Measurements from ENCODE around the gene OBSCN. TPM values are rescaled to one million over a fixed set of nuclear protein-coding genes. Genes with fewer than 3 reads are reported as not detected.
A peak's percentile ranks its signal among the peaks of the same experiment; 100 is the strongest.

OBSCN gene
- total and polyA plus RNA-seq, 2 of the 13 experiments (the other 11 are each of a cell fraction or from before 2014, with no cell fraction given) = 0.20 TPM

- no peaks in the 10 kb centered on the region for H3K4me1 ChIP-seq (ENCODE audit: insufficient read depth, low read length)
- intact Hi-C loops (cut with micrococcal nuclease; ENCODE audit: unreplicated experiment) = no loop called here
- ATAC-seq (no peak), FAIRE-seq (no peak), DNase-seq (ENCODE audit: low spot score) (no peak)
- H3K4me2 ChIP-seq (ENCODE audit: low read depth, low read length) = no peak overlapping the region
- H3K27me3 ChIP-seq (ENCODE audit: control insufficient read depth in 1 of 2, insufficient read depth in 2 of 2, low read length in 2 of 2) = peaks cover 6 to 47% of the 10 kb centered on the region in 2 experiments; a peak in 4 of 5 replicates
- H4K20me1 ChIP-seq (ENCODE audit: insufficient read depth, low read length) = no peaks in the 10 kb centered on the region
- no peaks in the 10 kb centered on the region for H3K9me3 ChIP-seq (ENCODE audit: low read length)
- TF ChIP-seq MNT (IDR thresholded peaks at IDR 0.05) = peak; percentile 54; the same call in 1 of the 2 replicates
- no peak for TF ChIP-seq ZNF749 (CRISPR knock-in tag; IDR thresholded peaks at IDR 0.05; ENCODE audit: borderline replicate concordance)
- 1% methylated on average over 8 of the region's 15 CpGs for WGBS (ENCODE audit: low lambda C conversion rate)
- H2AFZ ChIP-seq (ENCODE audit: low read length) = no peak overlapping the region
- H3K4me3 ChIP-seq (replicated peaks in 1 of 3; ENCODE audit: insufficient read depth in 1 of 3, low read depth in 2 of 3, low read length in 3 of 3) = no peak overlapping the region
- in situ Hi-C loops (cut with HindIII; ENCODE audit: extremely low pct_ligation_motif_present, low pct_unique_long_range_greater_than_20kb) = no loop called here
- ChIA-PET POLR2A (no interaction called here), CTCF (ENCODE audit: low intra/inter-chr PET ratio, low total read pairs) (no interaction called here)
- no TSS peak for BruUV-seq (replicated peaks)
- H3K9ac ChIP-seq (ENCODE audit: insufficient read depth, low read depth, low read length) = no peak overlapping the region
- no peaks in the 10 kb centered on the region for H3K36me3 ChIP-seq (replicated peaks in 1 of 2; ENCODE audit: control insufficient read depth in 1 of 2, insufficient read depth in 2 of 2, low read length in 2 of 2)
- no peaks in the 10 kb centered on the region for H3K79me2 ChIP-seq (ENCODE audit: insufficient read depth, low read length)
- no peak overlapping the region for H3K27ac ChIP-seq (ENCODE audit: extremely low read length, insufficient read depth, low read length)
These were observed 85.5 kb downstream of the OBSCN start for GRCh38 chr1:228293393-228293792.

GRCh38 chr1:228293816-228294500 is 86.1 kb downstream of the OBSCN start:
- Histone ChIP-seq H3K9me3 (ENCODE audit: low read length) (no peaks in the 10 kb centered on the region), H3K4me1 (ENCODE audit: insufficient read depth, low read length) (no peaks in the 10 kb centered on the region), H3K4me2 (ENCODE audit: low read depth, low read length) (no peak overlapping the region), H3K27ac (ENCODE audit: extremely low read length, insufficient read depth, low read length) (no peak overlapping the region), H4K20me1 (ENCODE audit: insufficient read depth, low read length) (no peaks in the 10 kb centered on the region), H2AFZ (ENCODE audit: low read length) (no peak overlapping the region), H3K36me3 (replicated peaks in 1 of 2; ENCODE audit: control insufficient read depth in 1 of 2, insufficient read depth in 2 of 2, low read length in 2 of 2) (no peaks in the 10 kb centered on the region), H3K79me2 (ENCODE audit: insufficient read depth, low read length) (no peaks in the 10 kb centered on the region), H3K4me3 (replicated peaks in 1 of 3; ENCODE audit: insufficient read depth in 1 of 3, low read depth in 2 of 3, low read length in 3 of 3) (no peak overlapping the region), H3K9ac (ENCODE audit: insufficient read depth, low read depth, low read length) (no peak overlapping the region), H3K27me3 (ENCODE audit: control insufficient read depth in 1 of 2, insufficient read depth in 2 of 2, low read length in 2 of 2) (peaks cover 6 to 41% of the 10 kb centered on the region in 2 experiments; a peak in 4 of 5 replicates)
- intact Hi-C loops (cut with micrococcal nuclease; ENCODE audit: unreplicated experiment) (no loop called here), in situ Hi-C loops (cut with HindIII; ENCODE audit: extremely low pct_ligation_motif_present, low pct_unique_long_range_greater_than_20kb) (no loop called here)
- 56% methylated on average over 8 of the region's 14 CpGs for WGBS (ENCODE audit: low lambda C conversion rate)
- ChIA-PET POLR2A (no interaction called here), CTCF (ENCODE audit: low intra/inter-chr PET ratio, low total read pairs) (no interaction called here)
- no peak for DNase-seq (ENCODE audit: low spot score)
- no peak for FAIRE-seq
- no TSS peak for BruUV-seq (replicated peaks)
- TF ChIP-seq KLF15 (CRISPR knock-in tag; IDR thresholded peaks at IDR 0.05; ENCODE audit: borderline replicate concordance) (no peak), NR2F2 (IDR thresholded peaks at IDR 0.05; ENCODE audit: borderline replicate concordance, low read depth) (no peak), NR3C1 (CRISPR knock-in tag; IDR thresholded peaks at IDR 0.05) (no peak), ZNF354B (CRISPR knock-in tag; IDR thresholded peaks at IDR 0.05) (no peak), LCORL (IDR thresholded peaks at IDR 0.05) (no peak), LCORL (CRISPR knock-in tag; IDR thresholded peaks at IDR 0.05) (no peak), HNF4G (IDR thresholded peaks at IDR 0.05; ENCODE audit: borderline replicate concordance, low read depth, low read length) (no peak), HNF4G (CRISPR knock-in tag; IDR thresholded peaks at IDR 0.05; ENCODE audit: borderline replicate concordance, low read depth) (no peak), TEF (CRISPR knock-in tag; IDR thresholded peaks at IDR 0.05) (no peak), MAFF (IDR thresholded peaks at IDR 0.05; ENCODE audit: low read depth, low read length) (no peak), ZBTB1 (CRISPR knock-in tag; IDR thresholded peaks at IDR 0.05; ENCODE audit: borderline replicate concordance) (no peak), ZNF563 (CRISPR knock-in tag; IDR thresholded peaks at IDR 0.05) (no peak), TCF12 (IDR thresholded peaks at IDR 0.05) (no peak), TCF12 (CRISPR knock-in tag; IDR thresholded peaks at IDR 0.05) (no peak)
- no peak for ATAC-seq
